ENCODE results near the gene SLC11A2. TPM values are rescaled to one million over a fixed set of nuclear protein-coding genes. Genes with fewer than 3 reads are reported as not detected.

Gene SLC11A2
- total and polyA plus RNA-seq, 2 of the 8 experiments (the other 6 are each of a cell fraction or from before 2014, with no cell fraction given), result 55.0 to 61.5 TPM

GRCh38 chr12:50986966-50987737 is 39.0 kb downstream of the SLC11A2 start (continued):
- TF ChIP-seq ATF3 (IDR thresholded peaks at IDR 0.05; ENCODE audit: insufficient read depth, low read depth, low read length) (no peak), CREB1 (IDR thresholded peaks at IDR 0.05) (no peak), CHD7 (IDR thresholded peaks at IDR 0.05; ENCODE audit: insufficient replicate concordance, low read length) (no peak), CBX5 (IDR thresholded peaks at IDR 0.05; ENCODE audit: low read depth, low read length) (no peak), EZH2 (IDR thresholded peaks at IDR 0.05; ENCODE audit: low read depth, low read length, severe bottlenecking) (no peak), SP2 (IDR thresholded peaks at IDR 0.05; ENCODE audit: low read length) (no peak), MAFK (IDR thresholded peaks at IDR 0.05; ENCODE audit: low read depth, low read length) (0 out of 2 replicates have a peak, but pooled peaks have one; percentile 8), CTBP2 (IDR thresholded peaks at IDR 0.05; ENCODE audit: borderline replicate concordance, insufficient read depth, insufficient read length, low read length) (no peak), GABPA (IDR thresholded peaks at IDR 0.05; ENCODE audit: borderline replicate concordance, insufficient read depth, low read length) (no peak)

Measured in H1 (cell line).